OCI-M1 (cell line): ENCODE results near the gene ALDH1A1.
A peak's percentile ranks its signal among the peaks of the same experiment; 100 is the strongest.

Source experiments
- DNase-seq: peaks from one replicate; lab custom pipeline; 2025; lab: John Stamatoyannopoulos, UW

ALDH1A1 gene

GRCh38 chr9:72952914-72953313, at the start of gene ALDH1A1:
TSS of gene ALDH1A1 (minus strand) at chr9:72953053. CDS start at chr9:72953000, 53 bp downstream.
- peak; percentile 83 for DNase-seq

DNA sequence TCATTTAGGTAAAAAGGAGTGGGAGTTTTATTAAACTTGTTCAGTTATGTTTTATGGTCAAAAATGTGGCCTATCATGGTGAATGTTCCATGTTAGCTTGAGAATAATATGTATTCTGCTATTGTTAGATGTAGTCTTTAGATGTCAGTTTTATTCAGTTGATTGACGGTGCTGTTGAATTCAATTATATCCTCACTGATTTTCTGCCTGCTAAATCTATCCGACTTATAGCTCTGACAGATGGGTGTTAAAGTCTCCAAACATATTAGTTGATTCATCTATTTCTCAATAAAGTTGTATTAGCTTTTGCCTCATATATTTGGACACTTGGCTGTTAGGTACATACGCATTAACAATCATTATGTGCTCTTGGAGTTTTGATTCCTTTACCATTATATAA, 49.0 kb upstream of the ALDH1A1 start:
- no peak for DNase-seq

DNA sequence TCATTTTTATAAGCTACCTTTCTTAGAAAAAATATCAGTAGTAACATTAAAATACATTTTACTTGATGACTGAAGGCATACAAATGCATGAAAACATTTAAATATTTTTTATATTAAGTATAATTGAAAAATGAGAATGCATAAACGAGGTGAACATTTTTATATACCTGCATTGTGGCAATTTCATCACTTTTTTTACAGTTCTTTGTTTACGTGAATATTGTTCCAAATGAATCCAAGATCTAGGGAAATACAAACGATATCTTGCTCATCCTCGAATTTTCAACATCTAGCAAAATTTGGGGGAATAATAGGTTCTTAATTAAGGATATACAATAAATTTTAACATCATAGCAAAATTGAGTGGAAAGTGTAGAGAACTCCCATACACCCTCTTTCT, 45.5 kb upstream of the ALDH1A1 start:
- no peak for DNase-seq

DNA sequence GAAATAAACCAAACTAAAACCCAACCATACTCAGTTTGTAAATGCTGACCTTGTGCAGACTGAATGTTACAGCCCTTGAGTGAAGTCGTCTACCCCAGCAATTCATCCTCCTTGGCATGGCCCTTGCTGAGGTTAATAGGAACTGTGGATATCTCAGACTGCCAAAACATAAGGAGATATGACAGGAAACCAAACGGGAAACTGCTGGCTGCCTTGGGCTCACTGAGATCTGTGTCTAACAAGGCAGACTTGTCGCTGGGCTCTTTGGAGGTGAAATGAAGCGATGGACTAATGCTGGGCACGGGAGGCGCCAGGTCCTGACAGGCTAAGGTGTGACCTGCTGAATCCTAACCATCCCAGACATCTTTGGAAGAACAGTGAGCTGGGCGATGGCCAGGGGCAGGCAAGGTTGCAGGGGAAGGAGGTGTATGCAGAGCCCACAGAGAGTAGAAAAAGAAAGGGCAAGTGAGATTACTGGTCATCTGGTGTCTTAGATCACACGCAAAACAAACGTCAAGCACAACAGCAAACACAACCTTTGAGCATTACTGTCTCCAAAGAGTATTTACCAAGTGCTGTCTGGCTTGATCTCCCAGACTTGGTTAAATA, 44.6 kb upstream of the ALDH1A1 start:
- peak; percentile 72 for DNase-seq

DNA sequence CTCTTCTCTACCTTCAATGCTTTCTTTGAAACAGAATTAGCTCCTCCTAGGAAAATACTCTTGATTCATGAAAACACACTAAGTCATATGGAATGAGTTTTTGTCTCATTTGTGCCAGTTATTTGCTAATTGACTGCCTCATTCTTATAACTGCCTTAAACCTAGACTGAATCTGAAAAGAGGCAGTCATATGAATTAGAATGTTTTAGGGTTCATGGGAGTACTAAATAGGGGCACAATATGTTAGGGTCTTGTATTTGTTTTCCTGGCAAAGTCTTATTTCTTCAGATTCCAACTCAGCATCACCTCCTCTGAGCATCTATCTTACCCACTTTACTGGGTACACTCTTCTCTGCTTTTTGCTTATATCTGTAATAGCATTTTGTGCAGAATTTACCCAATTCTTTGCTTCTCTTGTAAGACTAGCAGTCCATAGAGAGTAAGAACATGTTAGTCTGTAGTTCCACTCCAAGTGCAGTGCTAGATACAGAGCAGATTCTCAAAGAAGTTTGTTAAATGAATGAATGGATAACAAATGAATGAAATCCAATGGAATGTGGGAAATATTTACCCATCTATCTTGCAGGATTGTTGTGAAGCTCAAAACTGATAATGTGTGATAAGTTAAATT, 43.9 kb upstream of the ALDH1A1 start:
- no peak for DNase-seq

DNA sequence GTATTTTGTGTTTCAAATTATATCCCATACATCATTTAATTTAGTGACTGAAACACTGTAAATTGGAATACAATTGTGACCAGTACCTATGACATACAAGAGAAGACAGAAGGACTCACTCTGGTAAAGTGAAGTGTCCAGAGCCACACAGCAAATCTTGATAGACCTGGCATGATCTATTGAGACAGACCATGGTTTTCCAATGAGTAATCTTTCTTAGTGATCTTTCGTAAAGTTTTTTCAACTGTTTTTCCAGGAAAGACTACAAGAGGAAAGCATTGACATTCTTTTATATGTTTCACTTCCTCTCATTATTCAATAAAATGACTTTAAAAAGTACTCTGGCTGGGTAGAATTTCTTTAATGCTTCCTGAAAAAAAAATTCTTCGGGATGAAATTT, 43.3 kb upstream of the ALDH1A1 start:
- DNase-seq: peak; percentile 18

DNA sequence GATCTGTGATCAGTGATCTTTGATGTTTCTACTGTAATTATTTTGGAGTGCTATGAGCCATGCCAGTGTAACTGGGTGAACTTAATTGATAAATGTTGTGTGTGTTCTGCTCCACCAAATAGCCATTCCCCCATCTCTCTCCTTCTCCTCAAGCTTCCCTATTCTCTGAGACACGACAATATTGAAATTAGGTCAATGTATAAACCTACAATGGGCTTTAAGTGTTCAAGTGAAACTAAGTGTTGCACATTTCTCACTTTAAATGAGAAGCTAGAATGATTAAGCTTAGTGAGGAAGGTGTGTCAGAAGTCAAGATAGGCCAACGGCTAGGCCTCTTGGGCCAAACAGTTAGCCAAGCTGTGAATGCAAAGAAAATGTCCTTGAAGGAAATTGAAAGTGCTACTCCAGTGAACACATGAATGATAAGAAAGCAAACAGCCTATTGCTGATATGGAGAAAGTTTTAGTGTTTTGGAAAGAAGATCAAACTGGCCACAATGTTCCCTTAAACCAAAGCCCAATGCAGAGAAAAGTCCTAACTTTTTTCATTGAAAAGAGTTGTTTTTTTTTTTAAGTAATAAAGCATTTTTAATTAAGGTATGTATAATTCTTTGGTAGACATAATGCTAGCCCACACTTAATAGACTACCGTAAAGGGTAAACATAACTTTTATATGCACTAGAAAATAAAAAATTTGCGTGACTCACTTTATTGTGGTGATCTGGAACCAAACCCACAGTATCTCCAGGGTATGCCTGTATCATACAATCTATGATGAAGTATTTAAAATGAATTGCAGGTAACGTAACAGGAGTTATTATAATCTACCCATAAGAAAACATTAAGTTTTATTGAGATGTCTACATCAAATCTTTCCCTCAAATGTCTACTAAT, 42.5 kb upstream of the ALDH1A1 start:
- peak; percentile 76 for DNase-seq

DNA sequence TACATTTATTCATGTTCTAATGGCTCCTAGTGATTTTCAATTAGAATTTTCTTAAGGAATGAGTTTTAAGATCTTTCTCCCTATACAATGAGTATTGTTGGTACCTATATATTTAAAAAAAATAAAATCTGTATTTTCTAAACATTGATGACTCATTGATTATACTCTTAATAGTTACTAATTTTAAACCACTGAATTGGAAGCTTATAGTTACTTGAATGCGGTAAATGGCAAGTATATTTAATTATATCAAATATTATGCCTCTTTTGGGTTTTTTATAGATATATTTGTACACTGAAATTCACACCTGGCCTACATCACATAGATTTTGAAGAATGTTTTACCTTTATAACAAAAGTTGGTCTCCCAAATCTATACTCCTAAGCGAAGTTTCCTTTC, 38.9 kb upstream of the ALDH1A1 start:
- no peak for DNase-seq

DNA sequence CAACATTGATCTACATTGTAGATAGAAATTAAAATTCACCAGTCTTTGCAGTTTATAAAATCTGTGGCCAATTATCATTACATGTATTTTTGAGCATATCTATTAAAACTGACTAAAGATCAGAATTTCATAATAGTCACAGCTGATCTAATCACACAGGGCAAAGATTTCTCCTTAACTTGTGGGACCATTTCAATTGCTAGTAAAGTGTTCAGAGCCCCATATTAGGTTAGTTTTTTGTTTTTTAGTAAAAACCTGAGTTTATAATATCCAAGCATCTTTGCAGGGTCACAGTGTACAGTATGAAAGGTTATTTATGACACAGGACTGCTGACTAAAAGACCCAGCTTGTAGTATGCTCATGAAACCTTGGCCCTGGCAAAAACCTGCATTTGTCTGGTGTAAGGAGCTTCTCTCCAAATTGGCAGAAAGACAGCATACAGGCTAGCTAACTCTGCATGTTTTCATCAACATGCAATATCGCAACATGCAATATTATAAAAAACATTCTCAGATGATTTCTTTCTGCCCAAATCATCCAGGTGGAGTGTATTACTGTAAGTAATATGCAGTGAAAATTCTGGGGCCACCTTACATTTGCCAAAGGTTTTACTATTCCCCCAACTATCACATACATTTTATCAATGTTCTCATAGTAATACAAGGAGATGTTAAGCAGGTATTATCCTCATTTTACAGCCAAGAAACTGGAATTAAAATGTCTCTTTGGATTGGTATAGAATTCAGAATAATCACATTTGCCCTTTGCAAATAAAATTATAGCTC, 37.7 kb upstream of the ALDH1A1 start:
- DNase-seq: no peak

DNA sequence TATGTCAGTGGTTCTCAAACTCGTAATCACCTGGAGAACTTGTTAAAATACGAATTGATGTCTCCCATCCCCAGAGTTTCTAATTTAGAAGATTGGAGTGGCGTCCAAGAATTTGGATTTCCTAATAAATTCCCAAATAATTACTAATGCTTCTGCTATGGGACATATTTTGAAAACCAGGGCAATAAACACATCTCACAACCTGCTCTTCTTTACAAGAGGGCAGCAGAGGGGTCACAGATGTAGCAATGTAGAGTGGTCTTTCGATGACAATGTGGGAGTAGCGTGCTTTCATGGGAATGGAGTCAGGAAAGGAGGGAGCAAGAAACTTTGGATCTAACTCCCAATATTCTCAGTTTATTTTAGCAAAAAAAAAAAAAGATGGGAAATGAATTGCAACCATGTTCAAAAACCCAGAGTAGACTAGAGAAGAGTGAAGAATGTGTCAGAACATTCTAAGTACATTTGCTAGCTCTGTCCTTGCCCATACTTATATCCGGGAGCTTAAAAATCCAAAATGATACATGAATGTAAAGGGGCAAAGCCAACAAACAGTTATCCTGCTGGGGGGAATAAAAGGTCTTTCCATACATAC, 33.8 kb upstream of the ALDH1A1 start:
- DNase-seq: no peak

GRCh38 chr9:72985746-72986145, 32.9 kb upstream of the ALDH1A1 start:
- DNase-seq: no peak

- no peak for DNase-seq
Observed at GRCh38 chr9:72984991-72985390, 32.1 kb upstream of the ALDH1A1 start.

- no peak for DNase-seq
Observed at GRCh38 chr9:72984226-72984947, 31.5 kb upstream of the ALDH1A1 start.

DNA sequence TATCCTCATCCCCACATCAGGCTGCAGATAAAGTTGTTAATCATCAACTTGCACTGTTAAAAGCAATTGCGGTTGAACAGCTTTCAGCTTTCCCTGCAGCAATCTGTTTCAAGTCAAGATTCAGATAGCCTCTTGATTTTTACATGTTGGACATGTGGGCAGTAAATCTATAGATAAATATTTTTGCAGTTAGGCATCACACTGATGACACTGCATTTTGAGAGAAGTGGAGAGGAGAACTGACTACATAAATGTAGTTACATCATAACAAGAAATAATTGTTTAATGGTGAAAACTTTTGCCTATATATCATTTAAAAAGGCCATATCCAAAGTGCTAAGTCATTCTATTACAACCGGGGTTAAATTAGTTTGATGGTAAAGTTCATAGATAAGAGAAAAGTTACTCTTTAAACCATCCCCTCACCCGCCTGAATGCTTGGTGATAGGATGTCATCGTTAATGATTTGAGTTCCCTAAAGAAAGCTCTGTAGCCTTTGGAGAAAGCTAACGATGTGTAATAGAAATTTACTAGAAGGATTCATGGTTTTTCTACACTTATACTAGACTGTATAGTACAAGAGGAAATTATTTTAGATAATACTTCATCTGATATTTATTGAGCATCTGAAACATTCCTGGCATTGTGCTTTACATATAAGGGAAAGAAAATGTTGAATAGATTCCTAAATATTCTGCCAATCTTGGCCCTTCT, 30.8 kb upstream of the ALDH1A1 start:
- DNase-seq: peak; percentile 61

DNA sequence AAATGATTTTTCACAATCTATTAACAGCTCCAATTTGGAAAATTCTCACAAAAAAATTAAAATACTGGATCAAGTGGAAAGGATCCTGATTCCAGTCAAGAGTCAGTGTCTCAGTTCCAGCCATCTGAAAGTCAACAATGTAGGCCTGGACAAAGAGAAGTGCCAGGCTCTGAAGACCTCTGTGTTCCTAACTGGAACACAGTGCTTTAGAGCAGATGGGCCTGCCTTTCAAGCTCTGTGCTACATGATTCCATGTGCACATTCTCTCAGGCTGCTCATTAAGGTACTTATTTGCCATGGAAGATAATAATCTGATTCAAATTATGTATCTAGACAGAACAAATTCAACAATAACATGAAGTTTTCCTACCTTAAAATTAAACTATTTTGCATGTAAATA, 30.2 kb upstream of the ALDH1A1 start:
- no peak for DNase-seq

GRCh38 chr9:72982146-72982799, 29.4 kb upstream of the ALDH1A1 start:
- peak; percentile 54 for DNase-seq

DNA sequence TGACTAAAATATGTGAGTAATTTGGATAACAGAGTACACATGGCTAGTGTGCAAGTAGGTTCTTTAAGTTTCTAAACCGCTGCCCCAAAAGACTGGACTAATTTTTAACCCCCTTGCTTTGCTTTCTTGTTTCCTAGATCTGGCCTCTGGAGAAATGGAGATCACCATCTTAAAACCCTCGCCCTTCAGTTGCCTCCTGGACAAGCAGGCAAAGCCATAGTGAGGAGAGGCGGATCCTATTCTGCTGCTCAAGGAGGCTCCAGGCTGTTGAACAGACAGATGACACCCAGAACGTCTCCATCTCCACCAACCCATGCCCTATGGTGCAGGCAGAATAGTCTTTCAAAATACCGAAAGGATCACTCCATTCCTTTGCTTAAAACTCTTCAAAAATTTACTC, 28.6 kb upstream of the ALDH1A1 start:
- DNase-seq: no peak

DNA sequence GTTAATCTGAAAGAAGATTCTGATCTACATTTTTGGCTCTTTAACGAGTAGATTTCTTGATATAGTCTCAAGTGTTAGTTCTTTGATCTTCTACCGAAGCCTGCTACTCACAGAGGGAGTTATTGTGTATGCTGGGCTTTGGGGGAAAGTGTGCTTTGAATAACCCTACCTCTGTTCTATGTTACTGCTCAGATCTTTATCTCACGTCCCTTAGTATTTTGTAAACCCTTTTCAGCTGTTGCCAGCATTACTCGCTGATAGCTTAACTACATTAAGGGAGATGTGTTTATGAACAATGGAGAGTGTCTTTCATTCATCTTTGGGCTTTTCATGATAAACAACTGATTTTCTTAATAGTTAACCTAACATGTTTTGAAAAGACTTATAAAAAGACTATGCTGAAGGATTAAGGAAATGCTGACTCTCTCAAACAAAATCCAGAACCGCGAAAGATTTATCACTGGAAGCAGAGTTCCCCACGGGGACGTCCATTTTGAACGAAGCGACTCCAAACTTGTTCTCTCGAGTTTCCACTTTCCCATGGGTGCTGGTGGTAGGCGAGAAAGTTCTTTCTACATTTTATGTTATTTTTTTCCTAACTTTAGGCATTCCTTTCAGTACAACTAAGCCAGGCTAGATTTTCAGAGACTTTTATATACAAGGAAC, 27.9 kb upstream of the ALDH1A1 start:
- DNase-seq: no peak

DNA sequence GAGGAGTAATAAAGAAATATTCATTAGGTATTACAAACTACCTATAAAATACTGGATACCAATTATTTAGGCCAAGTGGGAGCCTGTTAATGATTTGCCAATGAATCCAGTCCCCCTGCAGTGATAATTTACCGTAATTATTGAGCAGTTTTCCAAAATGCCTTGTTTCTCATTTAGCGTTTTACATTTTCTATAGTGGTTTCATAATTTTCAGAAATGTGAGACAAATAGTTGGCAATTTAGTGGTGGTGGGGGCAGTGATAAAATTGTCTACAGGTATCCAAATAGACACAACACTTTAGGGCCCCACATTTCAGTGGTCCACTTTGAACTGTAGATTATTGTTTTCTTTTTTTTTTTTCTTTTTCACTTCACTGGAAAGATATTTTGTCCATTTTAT, 27.3 kb upstream of the ALDH1A1 start:
- DNase-seq: no peak
